ENCODE measurements around the gene CHMP6.

CHMP6 gene

DNA sequence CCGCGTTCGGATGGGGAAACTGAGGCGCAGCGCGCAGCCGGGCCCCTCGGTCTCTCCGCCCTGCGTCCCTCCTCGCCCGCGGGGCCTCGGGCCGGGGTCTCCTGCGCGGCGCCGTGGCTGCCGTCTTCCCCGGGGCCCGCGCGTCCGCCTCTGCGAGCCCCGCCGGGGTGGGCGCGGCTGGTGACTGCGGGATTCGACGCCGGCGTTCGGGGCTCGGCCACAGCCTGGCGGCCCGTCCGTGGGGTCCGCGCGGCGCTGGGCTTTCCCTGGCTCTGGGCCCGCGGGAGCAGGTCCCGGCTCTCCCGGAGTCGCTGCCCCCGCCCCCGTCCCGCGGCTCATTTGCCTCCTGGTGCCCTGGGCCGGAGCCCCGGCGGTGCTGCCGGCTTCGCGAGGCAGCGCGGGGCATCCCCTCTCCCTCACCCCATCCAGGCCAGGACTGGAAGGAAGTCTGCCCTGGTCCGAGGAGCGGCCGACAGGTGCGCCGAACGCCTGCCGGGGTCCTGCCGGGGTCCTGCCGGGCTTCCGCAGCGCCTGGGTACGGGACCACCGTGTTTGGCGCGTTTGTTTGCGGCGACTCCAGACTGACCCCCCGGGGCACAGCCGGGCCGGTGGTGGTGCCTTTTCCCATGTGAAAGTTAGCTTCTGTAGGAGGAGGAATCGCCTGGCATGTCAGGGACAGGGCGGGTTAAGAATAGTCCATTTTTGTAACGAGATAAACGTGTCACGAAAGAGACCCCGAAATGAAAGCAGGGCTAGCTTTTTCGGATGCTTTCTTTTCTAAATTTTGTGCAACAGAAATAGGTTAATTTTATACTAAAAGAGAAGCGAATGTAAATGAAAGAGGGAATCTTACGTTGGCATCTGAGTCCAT lies 671 bp downstream of the CHMP6 start:
- no peak for DNase-seq (ENCODE audit: low read depth in 2 of 2)

DNA sequence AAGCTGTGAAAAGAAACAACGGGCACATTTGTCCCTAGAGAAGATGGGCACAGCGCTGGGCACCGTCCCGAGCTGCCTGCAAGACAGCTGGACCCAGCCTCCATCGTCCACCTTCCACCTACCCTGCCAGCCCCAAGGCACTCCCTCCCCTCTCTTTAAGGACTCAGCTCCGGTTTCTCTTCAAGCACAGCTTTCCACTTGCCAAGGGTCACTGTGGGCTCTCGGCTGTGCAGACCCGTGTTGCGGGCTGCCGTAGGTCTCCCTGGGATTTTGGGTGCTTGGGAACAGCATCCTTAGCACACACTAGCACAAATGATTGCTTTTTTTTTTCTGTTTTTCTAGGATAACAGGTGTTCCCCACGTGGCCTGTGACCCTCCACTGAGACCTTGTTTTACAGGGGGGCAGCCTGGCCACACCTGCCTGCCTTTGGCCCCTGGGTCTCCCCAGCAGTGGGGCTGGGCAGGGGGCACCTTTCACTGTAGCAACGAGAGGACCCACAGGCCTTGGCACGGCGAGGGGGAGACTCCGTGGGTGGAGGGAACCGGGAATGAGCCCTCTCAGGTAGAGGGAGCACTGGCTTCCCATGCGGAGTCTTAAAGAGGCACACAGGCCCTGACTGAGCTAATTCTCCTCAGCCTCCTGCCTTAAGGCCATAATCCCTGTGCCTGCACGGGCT lies 1.4 kb downstream of the CHMP6 start:
- DNase-seq (ENCODE audit: low read depth in 2 of 2), result no peak

DNA sequence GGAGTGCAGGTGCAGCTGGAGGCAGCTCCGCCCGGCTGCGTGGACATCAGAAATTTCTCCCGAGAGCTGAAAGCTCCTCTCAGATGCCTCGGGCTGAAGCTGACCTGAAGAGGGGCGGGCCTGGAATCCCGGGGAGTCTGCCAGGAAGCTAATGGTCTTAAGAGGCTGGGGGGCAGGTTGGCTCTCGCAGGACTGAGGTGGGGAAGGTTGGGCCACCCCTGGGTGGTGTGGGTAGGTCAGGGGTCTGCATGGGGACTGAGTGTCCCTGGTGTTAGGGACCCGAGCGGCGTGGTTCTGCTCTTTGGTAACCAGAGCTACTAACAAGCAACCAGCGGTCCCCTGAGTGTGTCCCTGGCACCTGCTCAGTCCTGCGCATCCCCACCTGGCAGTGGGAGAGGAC lies 3.5 kb downstream of the CHMP6 start:
- DNase-seq (ENCODE audit: low read depth in 2 of 2), result no peak

DNA sequence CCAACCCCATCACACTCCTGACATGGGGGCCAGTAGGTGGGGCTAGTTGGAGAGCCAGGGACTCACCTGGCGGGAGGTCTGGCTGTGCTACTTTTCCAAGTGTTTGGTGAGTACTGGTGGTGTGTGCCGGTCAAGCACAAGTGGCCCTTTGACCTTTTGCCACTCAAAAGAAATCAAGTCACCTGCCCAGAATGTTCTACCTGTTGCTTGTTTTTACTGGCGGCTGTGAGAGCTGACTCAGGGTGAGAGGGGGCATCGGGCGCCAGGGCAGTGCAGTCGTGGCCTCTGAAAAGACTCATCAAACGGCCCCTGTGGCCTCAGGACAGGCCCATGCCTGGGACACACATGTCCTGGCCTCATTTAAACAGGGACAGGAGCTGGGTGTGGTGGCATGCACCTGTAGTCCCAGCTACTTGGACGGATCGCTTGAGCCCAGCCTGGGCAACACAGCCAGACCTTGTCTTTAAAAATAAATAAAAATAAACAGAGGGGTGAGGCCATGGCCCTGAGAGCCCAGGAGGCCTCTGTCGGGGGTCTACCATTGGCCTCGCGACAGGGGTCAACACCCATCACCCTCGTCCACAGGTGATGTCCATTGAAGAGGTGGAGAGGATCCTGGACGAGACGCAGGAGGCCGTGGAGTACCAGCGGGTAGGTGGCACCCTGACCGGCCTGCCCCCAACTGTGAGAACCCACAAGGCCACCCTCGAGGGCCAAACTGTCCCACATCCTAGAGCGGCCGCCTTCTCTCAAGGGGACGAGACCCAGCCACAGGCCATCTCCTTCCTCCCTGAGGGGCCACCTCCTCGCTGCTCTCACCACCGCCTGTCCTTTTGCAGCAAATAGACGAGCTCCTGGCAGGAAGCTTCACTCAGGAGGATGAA lies 5.0 kb downstream of the CHMP6 start:
- DNase-seq (ENCODE audit: low read depth in 2 of 2), result no peak

DNA sequence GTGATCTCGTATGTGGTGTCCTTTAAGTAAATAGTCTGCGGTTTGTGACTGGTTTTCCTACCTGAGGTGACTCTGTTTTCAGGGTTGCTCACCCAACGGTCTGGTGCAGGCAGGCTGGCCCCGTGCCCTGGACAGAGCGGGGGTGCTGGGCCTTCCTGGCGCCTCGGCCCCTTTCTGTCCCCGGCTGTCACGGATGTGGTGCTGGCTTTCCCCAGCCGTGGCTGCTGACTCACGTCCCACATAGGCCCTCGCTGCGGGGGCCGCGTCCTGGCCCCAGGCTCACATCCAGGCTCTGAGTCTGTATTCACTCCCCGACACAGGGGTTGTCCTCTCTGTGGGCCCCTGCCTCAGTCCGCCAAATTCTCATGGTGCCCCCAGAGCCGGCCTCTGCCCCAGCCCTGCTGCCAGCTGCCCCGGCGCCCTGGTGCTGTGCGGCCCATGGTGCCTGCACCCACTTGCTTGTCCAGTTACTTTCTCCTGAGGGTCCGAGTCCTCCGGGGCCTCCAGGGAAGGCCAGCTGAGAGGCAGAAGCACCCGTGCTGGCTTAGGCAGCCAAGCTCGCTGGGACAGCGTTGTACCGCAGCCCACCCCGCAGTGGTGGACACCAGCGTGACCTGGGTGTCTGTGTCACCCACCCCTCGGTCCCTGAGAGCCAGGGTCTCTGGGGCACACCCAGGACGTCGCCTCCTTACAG lies 5.9 kb downstream of the CHMP6 start:
- DNase-seq (ENCODE audit: low read depth in 2 of 2), result no peak

DNA sequence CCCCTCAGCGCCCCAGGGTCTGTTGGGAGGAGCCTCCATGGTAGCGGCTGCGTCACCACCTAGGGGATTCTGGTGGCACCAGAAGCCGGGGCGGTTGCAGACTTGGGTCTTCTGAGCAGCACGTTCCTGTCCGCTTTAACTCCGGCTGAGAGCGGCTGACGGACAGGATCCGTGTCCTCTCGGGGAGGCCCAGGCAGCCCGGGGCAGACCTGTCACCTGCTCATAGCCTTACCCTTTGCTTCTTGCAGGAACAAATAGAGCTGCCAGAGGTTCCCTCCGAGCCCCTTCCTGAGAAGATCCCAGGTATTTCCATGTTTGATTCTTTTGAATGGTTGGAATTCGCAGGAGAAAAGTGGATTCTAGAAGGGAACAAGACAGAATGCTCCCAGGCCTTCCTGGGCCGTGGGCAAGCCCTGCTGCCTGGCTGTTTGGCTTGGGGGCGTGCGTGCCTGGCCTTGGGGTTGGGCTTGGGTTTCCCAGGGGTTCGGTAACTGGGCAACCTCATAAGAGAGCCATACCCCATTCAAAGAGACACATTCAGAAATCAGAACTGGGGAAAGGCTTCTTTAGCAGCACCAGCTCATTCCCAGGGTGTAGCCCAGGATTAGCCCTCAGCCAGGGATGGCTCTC lies 6.6 kb downstream of the CHMP6 start:
- DNase-seq (ENCODE audit: low read depth in 2 of 2), result no peak

DNA sequence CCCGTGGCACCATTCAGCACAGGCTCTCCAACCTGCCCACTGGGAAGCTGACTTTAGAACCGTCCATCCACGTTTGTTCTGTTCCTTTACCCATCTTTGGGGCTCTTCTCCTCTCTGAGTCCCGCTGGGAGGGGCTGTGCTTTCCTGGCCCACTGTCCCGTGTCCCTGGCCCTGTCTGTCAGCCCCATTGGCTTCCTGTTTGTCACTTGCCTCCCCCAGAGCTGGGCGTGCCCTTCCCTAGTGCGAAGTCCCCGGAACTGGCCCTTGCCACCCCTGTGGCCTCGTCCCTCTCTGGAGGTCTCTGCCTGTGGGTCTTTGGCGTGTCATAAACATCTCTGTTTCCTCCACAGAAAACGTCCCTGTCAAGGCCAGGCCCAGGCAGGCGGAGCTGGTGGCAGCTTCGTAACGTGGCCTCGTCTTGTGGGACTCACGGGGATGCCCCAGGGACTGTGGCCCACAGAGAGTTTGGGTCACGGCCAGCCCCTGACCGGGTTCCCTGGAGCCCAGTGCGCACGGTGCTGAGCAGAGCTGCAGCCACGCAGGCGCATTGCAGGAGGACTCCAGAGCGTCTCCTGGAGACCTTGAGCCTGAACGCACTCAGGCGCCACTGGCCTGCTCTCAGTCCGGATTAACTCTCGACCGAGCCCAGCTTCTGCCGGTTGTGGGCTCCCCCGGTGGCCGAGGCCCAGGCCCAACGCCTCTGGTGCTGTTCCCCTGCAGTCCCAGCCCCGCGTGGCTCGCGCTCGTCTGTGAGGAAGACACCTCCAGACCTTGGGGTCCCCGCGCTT lies 7.3 kb downstream of the CHMP6 start:
- no peak for DNase-seq (ENCODE audit: low read depth in 2 of 2)

DNA sequence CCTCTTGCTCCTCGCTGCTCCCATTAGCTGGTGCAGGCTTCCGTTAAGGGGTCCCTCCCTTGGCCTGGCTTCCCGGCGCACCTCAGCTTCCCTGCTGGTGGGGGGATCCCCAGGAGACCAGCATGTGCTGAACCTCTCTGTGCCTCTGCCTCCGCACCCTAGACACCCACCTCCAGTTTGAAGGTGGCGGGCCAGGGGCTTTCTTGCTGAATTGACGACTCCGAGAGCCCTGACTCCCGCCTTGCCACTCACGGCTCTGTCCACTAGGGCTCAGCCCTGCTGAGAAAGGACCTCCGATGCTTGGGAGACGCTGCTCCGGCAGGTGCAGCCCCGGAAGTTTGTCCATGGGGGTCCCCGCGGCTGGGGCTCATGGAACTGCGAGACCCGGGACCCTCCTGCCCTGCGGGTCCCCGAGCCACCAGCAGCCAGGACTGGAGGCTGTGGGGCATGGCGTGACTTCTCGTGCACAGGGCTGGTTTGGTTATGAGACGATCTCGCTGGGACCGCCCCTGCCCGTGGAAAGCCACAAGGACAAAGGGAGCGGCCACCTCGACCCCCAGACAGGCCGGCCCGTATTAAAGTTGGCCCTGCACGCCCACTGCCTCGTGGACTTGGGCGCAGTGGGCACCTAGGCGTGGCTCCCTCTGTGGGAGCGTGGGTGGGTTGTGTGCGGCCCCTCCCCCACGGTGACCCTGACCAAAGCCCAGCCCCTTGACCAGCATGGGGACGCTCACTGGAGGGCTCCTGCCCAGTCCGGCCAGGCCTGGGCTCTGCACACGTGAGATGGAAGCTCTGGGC lies 8.1 kb downstream of the CHMP6 start:
- DNase-seq (ENCODE audit: low read depth in 2 of 2), result no peak

DNA sequence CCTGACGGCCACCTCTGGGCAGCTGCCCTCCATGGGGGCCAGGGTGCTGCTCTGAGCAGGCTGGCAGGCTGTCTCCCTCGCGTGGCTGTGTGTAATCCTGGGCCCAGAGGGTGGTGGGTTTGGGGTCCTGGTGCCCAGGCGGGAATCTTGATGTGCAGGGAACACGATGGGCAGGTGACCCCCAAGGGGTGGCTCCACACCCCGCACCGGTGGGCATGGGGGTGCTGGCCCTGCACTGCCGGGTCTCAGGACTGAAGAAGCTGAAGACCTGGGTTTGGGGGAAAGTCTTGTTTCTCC lies 8.6 kb downstream of the CHMP6 start:
- DNase-seq (ENCODE audit: low read depth in 2 of 2), result no peak

DNA sequence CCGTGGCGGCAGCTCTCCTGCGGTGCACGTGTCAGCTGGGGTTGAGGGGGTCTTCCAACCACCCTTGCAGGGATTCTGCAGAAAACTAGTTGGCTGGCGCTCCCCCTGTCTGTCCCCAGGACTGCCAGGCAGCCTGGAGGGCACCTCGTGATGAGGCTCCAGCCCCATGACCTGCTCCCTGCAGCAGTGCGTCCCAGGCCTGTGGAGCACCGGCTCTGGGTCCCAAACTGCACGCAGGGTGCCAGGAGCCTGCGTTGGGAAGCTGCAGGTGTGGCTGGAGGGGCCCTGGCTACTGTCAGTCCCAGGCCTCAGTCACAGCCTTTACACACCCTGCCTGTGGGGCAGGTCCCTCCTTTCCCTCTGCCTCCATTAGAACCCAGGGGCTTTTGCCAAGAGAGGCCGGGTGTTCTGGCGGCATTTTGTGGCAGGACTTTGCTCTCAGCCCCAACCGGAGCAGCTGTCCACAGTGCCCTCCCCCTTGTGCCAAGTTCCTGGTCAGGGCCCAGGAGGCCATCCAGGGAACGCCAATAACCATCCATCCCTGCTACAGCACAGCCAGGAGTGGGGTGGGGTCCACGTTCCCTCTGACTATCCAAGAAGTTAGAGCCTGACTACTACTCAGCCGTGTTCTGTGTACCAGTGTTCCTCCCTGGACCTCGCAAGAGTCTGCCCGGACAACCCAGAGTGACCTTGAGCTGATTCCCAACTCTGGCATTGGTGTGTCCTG lies 9.2 kb downstream of the CHMP6 start:
- DNase-seq (ENCODE audit: low read depth in 2 of 2), result no peak

DNA sequence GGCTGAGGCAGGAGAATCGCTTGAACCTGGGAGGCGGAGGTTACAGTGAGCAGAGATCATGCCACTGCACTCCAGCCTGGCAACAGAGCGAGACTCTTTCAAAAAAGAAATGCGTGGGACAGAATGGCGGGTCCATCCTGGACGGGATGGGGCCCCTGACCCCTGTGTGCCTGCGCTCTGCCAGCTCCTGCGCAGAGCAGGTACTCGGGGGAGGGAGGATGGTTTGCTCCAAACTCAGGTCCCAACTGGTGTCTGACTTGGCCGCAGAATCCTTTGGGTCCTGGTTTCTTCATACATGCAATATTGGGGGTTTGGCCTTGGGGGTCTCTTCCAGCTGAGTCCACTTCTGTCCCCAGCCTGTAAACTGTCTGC lies 10.4 kb downstream of the CHMP6 start:
- no peak for DNase-seq (ENCODE audit: low read depth in 2 of 2)

DNA sequence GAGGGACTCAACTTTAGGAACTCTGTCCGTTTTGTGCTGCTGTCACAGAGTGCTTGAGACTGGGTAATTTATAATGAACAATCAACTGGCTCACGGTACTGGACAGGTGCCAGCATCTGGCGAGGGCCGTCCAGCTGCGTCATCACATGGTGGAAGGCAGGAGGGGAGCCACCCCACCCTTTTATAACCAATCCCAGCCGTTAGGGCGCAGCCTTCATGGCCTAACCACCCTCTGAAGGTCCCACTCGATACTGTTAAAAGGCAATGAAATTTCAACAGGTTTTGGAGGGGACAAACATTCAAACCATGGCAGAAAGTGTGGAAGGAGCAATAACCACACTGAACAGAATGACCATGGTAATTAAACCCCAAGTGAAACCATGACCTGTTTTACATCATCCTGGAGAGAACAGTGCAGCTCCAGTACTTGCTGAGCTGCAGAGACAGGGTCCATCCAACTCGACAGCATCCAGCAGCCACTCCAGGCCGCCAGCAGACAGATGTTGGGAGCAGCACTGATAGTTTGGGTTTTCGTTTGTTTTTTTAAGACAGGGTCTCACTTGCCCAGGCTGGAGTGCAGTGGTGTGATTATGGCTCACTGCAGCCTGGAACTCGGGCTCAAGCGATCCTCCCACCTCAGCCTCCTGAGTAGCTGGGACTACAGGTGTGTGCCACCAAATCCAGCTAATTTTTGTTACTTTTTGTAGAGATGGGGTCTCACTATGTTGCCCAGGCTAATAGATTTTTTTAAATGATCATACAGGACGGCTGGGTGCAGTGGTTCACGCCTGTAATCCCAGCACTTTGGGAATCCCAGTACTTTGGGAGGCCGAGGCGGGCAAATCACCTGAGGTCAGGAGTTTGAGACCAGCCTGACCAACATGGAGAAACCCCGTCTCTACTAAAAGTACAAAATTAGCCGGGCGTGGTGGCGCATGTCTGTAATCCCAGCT lies 11.0 kb downstream of the CHMP6 start:
- DNase-seq (ENCODE audit: low read depth in 2 of 2), result no peak

DNA sequence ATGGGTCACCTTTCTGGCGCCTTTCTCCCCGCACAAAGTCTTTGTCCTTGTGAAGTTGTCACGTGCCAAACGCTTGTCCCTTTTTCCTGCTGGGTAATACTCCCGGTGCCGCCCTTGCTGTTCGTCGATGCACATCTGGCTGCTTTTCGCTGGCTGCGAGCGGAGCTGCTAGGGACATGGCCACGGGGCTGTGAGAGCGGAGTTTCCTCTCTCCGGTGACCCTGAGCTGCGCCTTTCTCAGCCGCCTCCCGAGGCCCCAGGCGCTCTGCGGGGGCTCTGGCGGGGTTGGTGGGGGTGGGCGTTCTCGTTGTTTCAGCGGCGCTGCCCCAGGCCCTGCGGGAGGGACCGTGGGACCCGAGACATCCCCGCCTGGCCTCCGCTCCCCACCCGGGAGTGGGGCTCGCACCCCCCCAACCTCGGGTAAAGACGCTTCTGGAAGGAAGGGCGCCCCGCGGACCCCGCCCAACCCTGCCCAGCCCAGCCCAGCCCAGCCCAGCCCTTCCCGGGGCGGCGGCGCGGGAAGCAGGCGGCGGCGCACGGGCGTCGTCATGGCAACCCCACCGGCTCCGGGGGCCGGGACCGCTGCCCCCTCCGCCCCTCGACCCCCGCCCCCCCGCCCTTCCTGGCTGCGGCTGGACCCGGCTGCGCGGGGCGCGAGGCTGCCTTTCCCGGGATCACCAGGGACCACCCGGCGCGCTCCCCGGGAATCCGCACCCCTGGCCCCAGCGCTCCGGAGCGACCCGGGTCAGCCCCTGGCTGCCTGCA lies 12.3 kb downstream of the CHMP6 start:
- no peak for DNase-seq (ENCODE audit: low read depth in 2 of 2)

DNA sequence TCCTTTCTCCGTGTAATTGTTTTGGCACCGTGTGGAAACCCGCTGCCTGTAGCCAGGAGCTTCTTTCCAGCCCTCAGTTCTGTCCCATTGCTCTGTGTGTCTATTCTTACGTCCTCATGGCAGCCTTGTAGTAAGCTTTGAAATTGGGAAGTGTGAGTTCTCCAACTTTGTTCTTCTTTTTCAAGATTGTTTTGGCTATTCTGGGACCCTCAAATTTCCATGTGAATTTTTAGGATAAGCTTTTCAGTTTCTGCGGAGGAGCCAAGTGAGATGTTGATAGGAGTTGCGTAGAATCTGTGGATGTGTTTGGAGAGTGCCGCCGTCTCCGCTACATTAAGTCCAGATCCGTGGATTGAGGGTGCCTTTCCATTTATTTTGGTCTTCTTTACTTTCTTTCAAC lies 15.2 kb downstream of the CHMP6 start:
- DNase-seq (ENCODE audit: low read depth in 2 of 2), result no peak

DNA sequence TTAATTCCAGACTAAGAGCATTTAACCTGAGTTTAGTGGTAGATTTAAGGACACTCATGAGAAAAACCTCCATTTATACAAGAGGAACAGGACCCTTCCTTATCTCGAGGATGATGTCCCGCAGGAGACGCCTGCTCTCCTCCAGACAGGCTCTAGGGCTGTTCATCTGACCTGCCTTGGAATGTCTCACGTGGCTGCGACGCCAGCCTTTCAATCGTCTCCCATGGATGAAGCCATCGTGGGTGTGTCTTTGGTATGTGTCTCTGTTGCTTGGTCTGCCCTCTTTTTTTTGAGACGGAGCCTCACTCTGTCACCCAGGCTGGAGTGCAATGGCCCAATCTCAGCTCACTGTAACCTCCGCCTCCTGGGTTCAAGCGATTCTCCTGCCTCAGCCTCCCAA lies 16.5 kb downstream of the CHMP6 start:
- no peak for DNase-seq (ENCODE audit: low read depth in 2 of 2)

DNA sequence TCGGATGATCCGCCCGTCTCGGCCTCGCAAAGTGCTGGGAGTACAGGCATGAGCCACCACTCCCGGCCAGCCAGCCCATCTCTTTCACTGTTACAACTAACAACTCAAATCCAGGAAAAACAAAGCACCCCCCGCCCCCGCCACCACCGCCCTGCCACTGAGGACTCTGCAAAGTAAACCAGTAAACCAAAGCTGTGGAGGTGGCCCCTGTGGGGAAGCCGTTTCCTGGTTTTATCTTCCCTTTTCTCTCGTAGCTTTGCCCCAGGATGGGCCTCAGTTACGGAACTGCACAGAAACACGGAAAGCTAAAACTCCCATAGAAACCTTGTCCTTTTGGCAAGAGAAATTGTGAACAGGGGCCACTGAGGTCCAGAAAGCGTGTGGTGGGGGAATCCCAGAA lies 17.5 kb downstream of the CHMP6 start:
- no peak for DNase-seq (ENCODE audit: low read depth in 2 of 2)

DNA sequence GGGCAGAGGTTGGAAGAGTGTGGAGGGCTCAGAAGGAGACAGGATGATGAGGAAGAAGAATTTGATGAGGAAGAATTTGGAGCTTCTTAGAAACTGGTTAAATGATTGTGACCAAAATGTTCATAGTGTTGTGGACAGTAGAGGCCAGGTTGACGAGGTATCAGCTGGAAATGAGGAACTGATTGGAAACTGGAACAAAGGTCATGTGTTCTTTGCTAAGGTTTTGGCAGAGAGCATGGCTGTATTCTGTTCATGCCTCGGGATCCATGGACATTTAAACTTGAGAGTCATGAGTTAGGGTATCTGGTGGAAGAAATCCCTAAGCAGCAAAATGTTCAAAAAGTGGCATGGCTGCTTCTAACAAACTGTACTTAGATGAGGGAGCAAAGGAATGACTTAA lies 19.3 kb downstream of the CHMP6 start:
- no peak for DNase-seq (ENCODE audit: low read depth in 2 of 2)
